ENCODE data around the gene WFIKKN2. TPM values are rescaled to one million over a fixed set of nuclear protein-coding genes. Genes with fewer than 3 reads are reported as not detected.
"Not testable (repeated sequence)": the region's sequence is repeated elsewhere in the genome, so short reads cannot be mapped to it uniquely, and the experiment has no call there.

WFIKKN2 gene
- total RNA-seq, 1 donor, result not detected

DNA sequence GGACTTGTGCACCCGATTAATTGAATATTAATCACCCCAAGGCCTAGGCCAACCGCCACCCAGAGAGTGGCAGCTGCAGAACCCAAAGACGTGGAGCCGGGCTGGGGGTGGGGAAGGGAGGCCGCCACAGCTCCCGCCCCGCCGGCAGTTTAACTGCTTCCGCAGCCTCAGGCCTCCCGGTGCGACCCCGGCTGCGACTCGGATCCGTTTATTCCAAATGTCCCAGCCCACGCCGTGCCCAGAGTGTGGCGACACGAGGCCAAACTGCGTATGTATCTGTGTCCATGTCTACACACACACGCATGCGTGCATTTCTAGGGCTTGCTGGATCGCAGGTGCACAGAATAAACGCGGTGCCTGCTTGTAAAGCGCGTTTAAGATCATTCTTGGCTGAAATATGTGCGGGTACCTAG is 31.6 kb downstream of the WFIKKN2 start:
- H3K27me3 ChIP-seq (ENCODE audit: insufficient read depth, low read length), result no peaks in the 10 kb centered on the region
- H3K4me1 ChIP-seq (ENCODE audit: insufficient read depth, low read length), result peaks cover 45% of the 10 kb centered on the region
- peak overlapping the region; percentile 80 for H3K4me3 ChIP-seq (ENCODE audit: low read length)

GRCh38 chr17:50867363-50868139 is 32.2 kb downstream of the WFIKKN2 start:
- H3K9me3 ChIP-seq (ENCODE audit: low read depth, low read length), result no peaks in the 10 kb centered on the region
- peak overlapping the region; percentile 80 for H3K4me3 ChIP-seq (ENCODE audit: low read length)
- no peaks in the 10 kb centered on the region for H3K27me3 ChIP-seq (ENCODE audit: insufficient read depth, low read length)
- peaks cover 51% of the 10 kb centered on the region for H3K4me1 ChIP-seq (ENCODE audit: insufficient read depth, low read length)

More for the DNA sequence above, 31.6 kb downstream of the WFIKKN2 start:
- H3K9me3 ChIP-seq (ENCODE audit: low read depth, low read length), result no peaks in the 10 kb centered on the region

GRCh38 chr17:50868140-50868438 is 32.7 kb downstream of the WFIKKN2 start:
- Histone ChIP-seq H3K9me3 (ENCODE audit: low read depth, low read length) (no peaks in the 10 kb centered on the region), H3K4me3 (ENCODE audit: low read length) (peak overlapping the region; percentile 80), H3K4me1 (ENCODE audit: insufficient read depth, low read length) (peaks cover 53% of the 10 kb centered on the region)

DNA sequence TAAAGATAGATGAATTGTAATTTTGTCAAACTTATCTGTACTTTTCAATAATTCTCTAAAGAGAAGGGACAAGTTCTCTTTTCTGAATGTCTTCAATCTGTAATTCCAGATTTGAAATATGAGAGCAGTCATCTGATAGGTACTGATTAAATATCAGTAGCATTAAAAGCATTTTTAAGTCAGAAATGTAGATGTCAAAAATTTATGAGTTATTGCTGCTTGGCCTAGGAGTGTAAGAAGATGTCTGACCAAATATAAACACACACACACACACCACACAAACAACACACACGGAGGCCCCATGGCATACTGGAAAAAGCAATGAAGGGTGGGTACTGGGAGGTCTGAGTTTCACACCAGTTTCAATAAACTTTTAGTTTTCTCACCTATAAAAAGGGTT is 33.2 kb downstream of the WFIKKN2 start:
- H3K4me1 ChIP-seq (ENCODE audit: insufficient read depth, low read length), result peaks cover 51% of the 10 kb centered on the region
- no peaks in the 10 kb centered on the region for H3K27me3 ChIP-seq (ENCODE audit: insufficient read depth, low read length)
- H3K9me3 ChIP-seq (ENCODE audit: low read depth, low read length), result no peaks in the 10 kb centered on the region
- H3K4me3 ChIP-seq (ENCODE audit: low read length), result no peak overlapping the region

More at GRCh38 chr17:50868140-50868438, 32.7 kb downstream of the WFIKKN2 start:
- H3K27me3 ChIP-seq (ENCODE audit: insufficient read depth, low read length), result no peaks in the 10 kb centered on the region

DNA sequence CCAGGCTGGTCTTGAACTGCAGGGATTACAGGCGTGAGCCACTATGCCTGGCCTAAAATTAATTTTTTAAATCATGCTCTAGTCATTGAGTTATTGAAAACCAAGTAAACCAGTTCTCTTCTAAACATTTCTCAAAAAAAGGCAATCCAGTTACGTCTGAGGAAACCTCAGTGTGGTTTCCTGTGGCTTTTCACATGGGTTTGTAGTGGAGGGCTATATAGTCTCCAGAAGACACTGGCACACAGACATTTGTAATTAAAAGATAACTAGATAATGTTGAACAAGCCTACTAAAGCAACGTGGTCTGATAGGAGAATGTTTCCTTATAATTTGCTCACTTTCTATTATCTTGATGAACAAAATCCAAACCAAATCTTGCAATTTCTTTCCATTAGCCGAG is 36.0 kb downstream of the WFIKKN2 start:
- H3K4me3 ChIP-seq (ENCODE audit: low read length), result no peak overlapping the region
- H3K27me3 ChIP-seq (ENCODE audit: insufficient read depth, low read length), result no peaks in the 10 kb centered on the region
- H3K4me1 ChIP-seq (ENCODE audit: insufficient read depth, low read length), result peaks cover 42% of the 10 kb centered on the region
- H3K9me3 ChIP-seq (ENCODE audit: low read depth, low read length), result no peaks in the 10 kb centered on the region

DNA sequence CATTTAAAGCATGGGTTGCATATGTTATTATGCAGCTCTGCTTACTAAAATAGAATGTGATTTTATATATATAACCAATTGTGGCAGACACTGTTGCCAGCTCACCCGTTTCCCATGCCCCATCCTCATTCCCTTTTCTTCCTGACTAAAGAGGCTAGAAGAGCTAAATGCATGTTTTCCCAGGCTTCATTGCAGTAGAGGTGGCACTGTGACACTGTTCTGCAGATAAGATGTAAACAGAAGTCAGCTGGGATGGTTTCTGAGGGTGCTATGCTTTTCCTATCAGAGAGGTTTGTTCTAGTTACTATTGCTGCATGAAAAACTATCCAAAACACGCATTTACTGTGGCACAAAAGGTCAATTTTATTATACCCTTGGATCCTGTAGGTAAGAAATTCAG is 36.5 kb downstream of the WFIKKN2 start:
- Histone ChIP-seq H3K4me3 (ENCODE audit: low read length) (no peak overlapping the region), H3K27me3 (ENCODE audit: insufficient read depth, low read length) (no peaks in the 10 kb centered on the region), H3K4me1 (ENCODE audit: insufficient read depth, low read length) (peaks cover 42% of the 10 kb centered on the region), H3K9me3 (ENCODE audit: low read depth, low read length) (no peaks in the 10 kb centered on the region)

GRCh38 chr17:50872710-50873424 is 37.5 kb downstream of the WFIKKN2 start:
- H3K9me3 ChIP-seq (ENCODE audit: low read depth, low read length), result no peaks in the 10 kb centered on the region
- peaks cover 32% of the 10 kb centered on the region for H3K4me1 ChIP-seq (ENCODE audit: insufficient read depth, low read length)
- H3K27me3 ChIP-seq (ENCODE audit: insufficient read depth, low read length), result no peaks in the 10 kb centered on the region
- no peak overlapping the region for H3K4me3 ChIP-seq (ENCODE audit: low read length)

DNA sequence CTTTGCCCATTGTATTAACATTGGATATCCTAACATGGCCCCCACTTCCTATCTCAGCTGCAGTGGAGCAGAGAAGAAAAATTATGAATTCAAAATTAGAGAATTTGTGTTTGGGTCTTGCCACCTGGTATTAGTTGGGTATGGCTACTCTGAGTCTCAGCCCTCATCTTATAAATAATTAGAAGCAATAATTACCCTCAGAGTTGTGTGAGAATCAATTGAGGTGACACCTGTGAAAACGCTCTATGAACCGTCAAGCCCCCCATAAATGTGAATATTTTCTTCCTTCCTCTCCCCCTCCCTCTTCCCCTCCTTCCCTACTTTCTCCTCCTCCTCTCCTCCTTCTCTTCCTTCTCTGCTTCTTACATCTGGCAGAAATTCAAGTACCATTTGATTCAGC is 39.7 kb downstream of the WFIKKN2 start:
- Histone ChIP-seq H3K4me1 (ENCODE audit: insufficient read depth, low read length) (peaks cover 31% of the 10 kb centered on the region), H3K9me3 (ENCODE audit: low read depth, low read length) (no peaks in the 10 kb centered on the region), H3K4me3 (ENCODE audit: low read length) (no peak overlapping the region), H3K27me3 (ENCODE audit: insufficient read depth, low read length) (no peaks in the 10 kb centered on the region)

GRCh38 chr17:50877042-50877441 is 41.7 kb downstream of the WFIKKN2 start:
- not testable (repeated sequence) for H3K9me3 ChIP-seq (ENCODE audit: low read depth, low read length); H3K27me3 ChIP-seq (ENCODE audit: insufficient read depth, low read length); H3K4me3 ChIP-seq (ENCODE audit: low read length)
- H3K4me1 ChIP-seq (ENCODE audit: insufficient read depth, low read length), result peaks cover 13% of the 10 kb centered on the region

- Histone ChIP-seq H3K27me3 (ENCODE audit: insufficient read depth, low read length) (no peaks in the 10 kb centered on the region), H3K4me1 (ENCODE audit: insufficient read depth, low read length) (peaks cover 5% of the 10 kb centered on the region), H3K9me3 (ENCODE audit: low read depth, low read length) (no peaks in the 10 kb centered on the region), H3K4me3 (ENCODE audit: low read length) (no peak overlapping the region)
These were observed 42.5 kb downstream of the WFIKKN2 start for GRCh38 chr17:50877838-50878237.

DNA sequence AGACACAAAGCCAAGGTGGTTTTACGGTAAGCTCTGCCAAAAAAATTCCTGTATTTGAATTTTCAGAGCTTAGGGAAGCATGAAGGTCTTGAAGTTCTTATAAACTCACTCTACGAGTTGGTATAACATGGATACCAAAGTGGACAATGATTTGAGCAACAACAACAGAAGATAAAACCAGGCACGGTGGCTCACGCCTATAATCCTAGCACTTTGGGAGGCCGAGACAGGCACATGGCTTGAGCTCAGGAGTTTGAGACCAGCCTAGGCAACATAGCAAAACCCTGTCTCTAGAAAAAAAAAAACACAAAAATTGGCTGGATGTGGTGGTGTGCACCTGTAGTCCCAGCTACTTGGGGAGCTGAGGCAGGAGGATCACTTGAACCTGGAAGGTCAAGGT is 43.7 kb downstream of the WFIKKN2 start:
- no peaks in the 10 kb centered on the region for H3K27me3 ChIP-seq (ENCODE audit: insufficient read depth, low read length)
- no peaks in the 10 kb centered on the region for H3K9me3 ChIP-seq (ENCODE audit: low read depth, low read length)
- H3K4me3 ChIP-seq (ENCODE audit: low read length), result no peak overlapping the region
- peaks cover 7% of the 10 kb centered on the region for H3K4me1 ChIP-seq (ENCODE audit: insufficient read depth, low read length)

DNA sequence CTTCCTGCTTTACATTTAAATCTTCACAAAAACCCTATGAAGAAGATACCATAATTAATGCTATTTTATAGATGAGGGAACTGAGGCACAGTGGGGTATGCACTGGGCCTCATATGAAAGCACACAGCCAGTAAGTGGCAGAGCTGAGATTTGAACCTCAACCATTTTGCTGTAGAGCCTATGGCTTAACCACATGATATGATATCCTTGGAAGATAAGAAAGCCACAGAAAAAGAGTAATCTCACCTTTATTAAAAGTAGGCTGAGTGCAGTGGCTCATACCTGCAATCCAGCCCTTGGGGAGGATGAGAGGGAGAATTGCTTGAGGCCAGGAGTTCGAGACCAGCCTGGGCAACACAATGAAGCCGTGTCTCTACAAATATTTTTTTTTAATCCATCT is 45.8 kb downstream of the WFIKKN2 start:
- Histone ChIP-seq H3K27me3 (ENCODE audit: insufficient read depth, low read length) (no peaks in the 10 kb centered on the region), H3K4me1 (ENCODE audit: insufficient read depth, low read length) (peaks cover 17% of the 10 kb centered on the region), H3K4me3 (ENCODE audit: low read length) (no peak overlapping the region), H3K9me3 (ENCODE audit: low read depth, low read length) (no peaks in the 10 kb centered on the region)

GRCh38 chr17:50882851-50883250 is 47.5 kb downstream of the WFIKKN2 start:
- Histone ChIP-seq H3K4me1 (ENCODE audit: insufficient read depth, low read length) (peaks cover 21% of the 10 kb centered on the region), H3K27me3 (ENCODE audit: insufficient read depth, low read length) (no peaks in the 10 kb centered on the region), H3K9me3 (ENCODE audit: low read depth, low read length) (no peaks in the 10 kb centered on the region), H3K4me3 (ENCODE audit: low read length) (no peak overlapping the region)

DNA sequence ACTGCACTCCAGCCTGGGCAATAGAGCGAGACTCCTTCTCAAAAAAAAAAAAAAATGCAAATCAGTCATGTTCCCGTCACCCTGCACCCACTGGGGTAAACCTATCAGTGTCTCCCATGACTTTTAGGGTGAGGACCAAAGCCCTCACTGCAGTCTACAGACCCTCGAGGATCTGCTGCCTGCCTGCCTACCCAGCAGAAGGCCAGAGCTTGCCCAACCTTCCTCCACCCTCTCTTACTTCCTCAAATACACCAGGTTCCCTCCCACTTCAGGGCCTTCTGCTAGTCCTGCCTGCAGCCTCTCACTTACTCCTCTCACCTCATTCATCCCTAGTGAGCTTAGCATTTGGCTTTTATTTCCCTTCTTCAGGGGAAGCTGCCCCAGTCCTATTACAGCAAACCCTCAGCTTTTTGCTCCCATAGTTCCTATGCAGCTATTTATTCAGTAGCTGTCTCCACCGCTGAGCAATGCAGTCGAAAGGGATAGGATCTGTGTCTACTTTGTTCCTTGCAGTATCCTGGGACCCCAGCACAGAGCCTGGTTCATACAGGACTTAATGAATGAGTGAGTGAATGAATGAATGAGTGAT is 48.6 kb downstream of the WFIKKN2 start:
- Histone ChIP-seq H3K4me3 (ENCODE audit: low read length) (no peak overlapping the region), H3K4me1 (ENCODE audit: insufficient read depth, low read length) (peaks cover 21% of the 10 kb centered on the region), H3K9me3 (ENCODE audit: low read depth, low read length) (no peaks in the 10 kb centered on the region), H3K27me3 (ENCODE audit: insufficient read depth, low read length) (no peaks in the 10 kb centered on the region)

DNA sequence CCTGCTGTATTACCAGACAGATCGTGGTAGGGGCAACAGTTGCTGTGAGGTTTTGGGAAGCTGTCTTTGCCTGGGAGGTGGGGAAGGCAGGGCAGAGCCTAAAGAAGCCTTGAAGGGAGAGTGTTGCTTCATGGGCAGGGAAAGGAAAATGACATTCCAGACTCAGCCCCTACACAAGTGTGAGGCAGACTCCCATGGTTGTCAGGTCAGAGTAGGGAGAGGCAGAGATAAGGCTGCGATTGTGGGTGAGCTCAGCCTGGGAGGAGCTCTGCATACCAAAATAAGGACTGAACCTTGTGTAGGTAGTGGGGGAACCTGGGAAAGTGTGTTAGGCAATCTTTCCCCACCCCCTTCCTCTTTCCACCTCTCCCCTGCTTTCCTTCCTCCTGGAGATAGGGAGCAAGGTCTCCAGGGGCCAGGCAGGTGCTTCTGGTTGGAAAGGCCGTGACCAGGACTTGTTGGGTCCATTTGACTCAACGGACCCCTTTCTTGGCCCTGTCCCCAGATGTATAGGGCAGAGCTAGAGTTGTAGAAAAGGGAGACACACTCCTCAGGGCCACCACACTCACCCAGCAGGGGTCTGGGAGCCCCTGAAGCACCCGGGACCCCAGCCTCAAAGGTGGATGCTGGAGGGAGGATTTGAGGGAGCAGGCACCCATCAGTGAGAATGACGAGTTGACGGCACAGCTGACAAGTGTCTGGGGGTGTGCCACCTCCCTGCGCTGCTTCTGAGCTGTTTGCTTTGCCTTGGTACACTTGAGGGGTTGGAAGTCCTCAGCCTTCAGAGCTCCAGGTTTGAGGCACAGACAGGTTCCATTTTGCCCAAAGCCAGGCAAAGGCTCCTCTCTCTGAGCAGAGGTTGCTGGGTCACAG is 49.3 kb downstream of the WFIKKN2 start:
- peaks cover 21% of the 10 kb centered on the region for H3K4me1 ChIP-seq (ENCODE audit: insufficient read depth, low read length)
- H3K9me3 ChIP-seq (ENCODE audit: low read depth, low read length), result no peaks in the 10 kb centered on the region
- H3K4me3 ChIP-seq (ENCODE audit: low read length), result no peak overlapping the region
- no peaks in the 10 kb centered on the region for H3K27me3 ChIP-seq (ENCODE audit: insufficient read depth, low read length)
